Measurements from ENCODE around the gene IL4R.

DNA sequence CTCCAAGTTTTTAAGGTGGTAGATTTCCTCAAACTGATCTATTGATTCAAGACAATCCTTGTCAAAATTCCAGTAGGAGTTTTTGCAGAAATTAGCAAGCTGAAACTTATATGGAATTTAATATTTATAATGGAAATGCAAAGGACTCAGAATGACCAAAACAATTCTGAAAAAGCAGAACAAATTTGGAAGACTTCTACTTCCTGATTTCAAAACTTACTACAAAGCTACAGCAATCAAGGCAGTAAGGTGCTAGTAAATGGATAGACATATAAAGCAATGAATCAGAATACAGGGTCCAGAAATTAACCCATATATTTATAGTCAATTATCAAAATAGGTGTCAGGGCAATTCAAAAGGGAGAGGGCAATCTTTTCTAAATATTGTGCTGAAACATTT, 76.4 kb downstream of the IL4R start:
- TF ChIP-seq, protein P1, sequence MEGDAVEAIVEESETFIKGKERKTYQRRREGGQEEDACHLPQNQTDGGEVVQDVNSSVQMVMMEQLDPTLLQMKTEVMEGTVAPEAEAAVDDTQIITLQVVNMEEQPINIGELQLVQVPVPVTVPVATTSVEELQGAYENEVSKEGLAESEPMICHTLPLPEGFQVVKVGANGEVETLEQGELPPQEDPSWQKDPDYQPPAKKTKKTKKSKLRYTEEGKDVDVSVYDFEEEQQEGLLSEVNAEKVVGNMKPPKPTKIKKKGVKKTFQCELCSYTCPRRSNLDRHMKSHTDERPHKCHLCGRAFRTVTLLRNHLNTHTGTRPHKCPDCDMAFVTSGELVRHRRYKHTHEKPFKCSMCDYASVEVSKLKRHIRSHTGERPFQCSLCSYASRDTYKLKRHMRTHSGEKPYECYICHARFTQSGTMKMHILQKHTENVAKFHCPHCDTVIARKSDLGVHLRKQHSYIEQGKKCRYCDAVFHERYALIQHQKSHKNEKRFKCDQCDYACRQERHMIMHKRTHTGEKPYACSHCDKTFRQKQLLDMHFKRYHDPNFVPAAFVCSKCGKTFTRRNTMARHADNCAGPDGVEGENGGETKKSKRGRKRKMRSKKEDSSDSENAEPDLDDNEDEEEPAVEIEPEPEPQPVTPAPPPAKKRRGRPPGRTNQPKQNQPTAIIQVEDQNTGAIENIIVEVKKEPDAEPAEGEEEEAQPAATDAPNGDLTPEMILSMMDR (IDR thresholded peaks at IDR 0.05 in 8 of 11, conservative IDR thresholded peaks at IDR 0.05 in 3 of 11), result no peak
- TF ChIP-seq POLR2AphosphoS5 (IDR thresholded peaks at IDR 0.05) (no peak), POLR2A (IDR thresholded peaks at IDR 0.05) (no peak)

Measured in spleen (tissue), 7 donors.